ENCODE results near the gene VILL.

The VILL gene

GRCh38 chr3:37964146-37964545 is 26.4 kb upstream of the VILL start:
- Histone ChIP-seq H3K4me2 (ENCODE audit: insufficient read depth, low read length) (no peak overlapping the region), H3K27ac (ENCODE audit: low read length) (no peak overlapping the region), H3K27me3 (ENCODE audit: insufficient read depth, low read length, poor library complexity) (no peaks in the 10 kb centered on the region), H3K9ac (ENCODE audit: low read depth, low read length) (no peak overlapping the region), H3K79me2 (ENCODE audit: insufficient read depth, low read length) (no peaks in the 10 kb centered on the region), H3K4me1 (ENCODE audit: insufficient read depth, low read length) (no peaks in the 10 kb centered on the region), H3K36me3 (ENCODE audit: insufficient read depth, low read length) (peaks cover 7% of the 10 kb centered on the region; the same call in 1 of the 2 replicates), H3K9me3 (ENCODE audit: insufficient read depth, low read length, severe bottlenecking) (no peaks in the 10 kb centered on the region), H2AFZ (ENCODE audit: low read depth, low read length) (no peak overlapping the region), H3K4me3 (ENCODE audit: low read depth in 1 of 2, low read length in 2 of 2) (no peak overlapping the region), H4K20me1 (ENCODE audit: insufficient read depth, low read length) (no peaks in the 10 kb centered on the region)
- DNase-seq (no peak), ATAC-seq (ENCODE audit: insufficient read depth, low read depth) (no peak)
- TF ChIP-seq EZH2 (IDR thresholded peaks at IDR 0.05; ENCODE audit: borderline replicate concordance, low read depth, low read length, severe bottlenecking): no peak
- TF ChIP-seq CTCF (IDR thresholded peaks at IDR 0.05; ENCODE audit: borderline replicate concordance, extremely low read depth, low read length, poor library complexity, severe bottlenecking): no peak

- Histone ChIP-seq H4K20me1 (ENCODE audit: insufficient read depth, low read length) (no peaks in the 10 kb centered on the region), H3K4me1 (ENCODE audit: insufficient read depth, low read length) (no peaks in the 10 kb centered on the region), H3K4me3 (ENCODE audit: low read depth in 1 of 2, low read length in 2 of 2) (no peak overlapping the region), H3K27me3 (ENCODE audit: insufficient read depth, low read length, poor library complexity) (no peaks in the 10 kb centered on the region), H3K9ac (ENCODE audit: low read depth, low read length) (no peak overlapping the region), H3K79me2 (ENCODE audit: insufficient read depth, low read length) (no peaks in the 10 kb centered on the region), H3K9me3 (ENCODE audit: insufficient read depth, low read length, severe bottlenecking) (no peaks in the 10 kb centered on the region), H3K27ac (ENCODE audit: low read length) (no peak overlapping the region), H2AFZ (ENCODE audit: low read depth, low read length) (no peak overlapping the region), H3K4me2 (ENCODE audit: insufficient read depth, low read length) (no peak overlapping the region), H3K36me3 (ENCODE audit: insufficient read depth, low read length) (peaks cover 8% of the 10 kb centered on the region; the same call in 1 of the 2 replicates)
- DNase-seq: no peak
- ATAC-seq (ENCODE audit: insufficient read depth, low read depth): no peak
- TF ChIP-seq EZH2 (IDR thresholded peaks at IDR 0.05; ENCODE audit: borderline replicate concordance, low read depth, low read length, severe bottlenecking) (no peak), CTCF (IDR thresholded peaks at IDR 0.05; ENCODE audit: borderline replicate concordance, extremely low read depth, low read length, poor library complexity, severe bottlenecking) (no peak)
These were observed 25.9 kb upstream of the VILL start for GRCh38 chr3:37964716-37965115.

- DNase-seq (peak; percentile 61), ATAC-seq (ENCODE audit: insufficient read depth, low read depth) (peak; percentile 90)
- no peak overlapping the region for H3K27ac ChIP-seq (ENCODE audit: low read length)
- H3K9ac ChIP-seq (ENCODE audit: low read depth, low read length): no peak overlapping the region
- no peak overlapping the region for H3K4me2 ChIP-seq (ENCODE audit: insufficient read depth, low read length)
- no peaks in the 10 kb centered on the region for H3K79me2 ChIP-seq (ENCODE audit: insufficient read depth, low read length)
- H4K20me1 ChIP-seq (ENCODE audit: insufficient read depth, low read length): no peaks in the 10 kb centered on the region
- H3K4me3 ChIP-seq (ENCODE audit: low read depth in 1 of 2, low read length in 2 of 2): no peak overlapping the region
- H3K9me3 ChIP-seq (ENCODE audit: insufficient read depth, low read length, severe bottlenecking): no peaks in the 10 kb centered on the region
- no peak overlapping the region for H2AFZ ChIP-seq (ENCODE audit: low read depth, low read length)
- H3K36me3 ChIP-seq (ENCODE audit: insufficient read depth, low read length): peaks cover 24% of the 10 kb centered on the region
- H3K4me1 ChIP-seq (ENCODE audit: insufficient read depth, low read length): no peaks in the 10 kb centered on the region
- H3K27me3 ChIP-seq (ENCODE audit: insufficient read depth, low read length, poor library complexity): no peaks in the 10 kb centered on the region
- TF ChIP-seq EZH2 (IDR thresholded peaks at IDR 0.05; ENCODE audit: borderline replicate concordance, low read depth, low read length, severe bottlenecking) (no peak), CTCF (IDR thresholded peaks at IDR 0.05; ENCODE audit: borderline replicate concordance, extremely low read depth, low read length, poor library complexity, severe bottlenecking) (peak; percentile 80)
These were observed 23.2 kb upstream of the VILL start for GRCh38 chr3:37967260-37967881.
